GM12891 (cell line): ENCODE data around the gene CUTA.
"Not testable (repeated sequence)": the region's sequence is repeated elsewhere in the genome, so short reads cannot be mapped to it uniquely, and the experiment has no call there.

Source experiments
- DNase-seq: peaks from one replicate; pipeline ENCODE4 v3.0.0; 2011; ENCODE audit warnings: low spot score; ENCODE audit not compliant: insufficient read length
- FAIRE-seq: peaks from 2 replicates; lab custom pipeline; 2011; peaks lifted over from hg19 to GRCh38; lab: Jason Lieb, UNC
- PAX5 ChIP-seq: IDR thresholded peaks from 2 replicates; pipeline ENCODE4 v1.6.1; 2011; ENCODE audit warnings: low read length, moderate library complexity, mild to moderate bottlenecking; ENCODE audit not compliant: insufficient read depth, severe bottlenecking
- POLR2A ChIP-seq: IDR thresholded peaks from 2 replicates; pipeline ENCODE4 v1.6.1; 2011; ENCODE audit warnings: low read depth, low read length, control low read depth
- POLR2AphosphoS5 ChIP-seq: IDR thresholded peaks from 2 replicates; pipeline ENCODE4 v1.6.1; 2011; ENCODE audit warnings: low read depth, low read length, control low read depth
- POU2F2 ChIP-seq: IDR thresholded peaks from 2 replicates; pipeline ENCODE4 v1.6.1; 2011; ENCODE audit warnings: low read depth, mild to moderate bottlenecking, control low read depth, low read length, moderate library complexity
- SPI1 ChIP-seq: IDR thresholded peaks from 2 replicates; pipeline ENCODE4 v1.6.1; 2011; ENCODE audit warnings: low read depth, low read length, control low read depth
- TAF1 ChIP-seq: IDR thresholded peaks from 2 replicates; pipeline ENCODE4 v1.6.1; 2011; ENCODE audit warnings: low read depth, low read length, control low read depth

CUTA gene

DNA sequence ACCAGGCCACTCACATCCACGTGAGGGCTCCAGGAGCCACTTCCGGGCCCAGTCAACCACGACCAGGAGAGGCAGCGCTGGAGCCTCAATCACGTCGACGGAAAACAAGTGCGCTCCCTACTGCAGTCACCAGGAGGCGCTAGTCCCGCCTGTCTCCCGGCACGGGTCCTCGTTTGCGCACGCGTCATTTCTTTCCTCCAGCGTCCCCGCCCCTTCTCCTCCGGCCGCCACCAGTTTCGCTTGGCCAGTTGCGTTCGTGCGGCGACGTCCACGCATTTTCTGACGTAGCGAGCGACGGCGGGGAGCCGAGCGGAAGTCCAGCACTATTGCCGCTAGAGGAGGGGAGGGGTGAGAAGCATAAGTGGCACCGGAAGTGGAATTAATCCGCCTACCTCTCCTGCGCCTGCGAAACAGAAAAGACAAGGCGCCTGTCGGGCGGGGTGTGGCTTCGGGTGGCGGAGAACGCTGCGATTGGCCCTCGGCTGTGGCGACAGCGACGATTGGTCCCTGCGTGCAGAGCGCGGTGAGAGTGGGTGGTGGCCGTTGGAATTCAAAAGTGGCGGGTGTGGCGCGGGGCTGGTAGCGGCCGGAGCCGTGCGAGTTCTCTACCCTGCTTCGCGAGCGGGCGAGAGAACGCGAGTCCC lies 26.5 kb downstream of the CUTA start, which contains the start of gene KIFC1:
Gene KIFC1, plus strand, starts transcription at position 546 of the 644 bp plus-strand sequence. CDS start 163 bp downstream, outside the sequence.
- FAIRE-seq = peak; percentile 99
- peak; percentile 95 for DNase-seq
- TF ChIP-seq TAF1 (0 out of 2 replicates have a peak, but pooled peaks have one; percentile 19), POLR2A (no peak), POLR2AphosphoS5 (no peak; the same call in 1 of the 2 replicates), PAX5 (peak; percentile 86), SPI1 (peak; percentile 71), POU2F2 (peak; percentile 67)

DNA sequence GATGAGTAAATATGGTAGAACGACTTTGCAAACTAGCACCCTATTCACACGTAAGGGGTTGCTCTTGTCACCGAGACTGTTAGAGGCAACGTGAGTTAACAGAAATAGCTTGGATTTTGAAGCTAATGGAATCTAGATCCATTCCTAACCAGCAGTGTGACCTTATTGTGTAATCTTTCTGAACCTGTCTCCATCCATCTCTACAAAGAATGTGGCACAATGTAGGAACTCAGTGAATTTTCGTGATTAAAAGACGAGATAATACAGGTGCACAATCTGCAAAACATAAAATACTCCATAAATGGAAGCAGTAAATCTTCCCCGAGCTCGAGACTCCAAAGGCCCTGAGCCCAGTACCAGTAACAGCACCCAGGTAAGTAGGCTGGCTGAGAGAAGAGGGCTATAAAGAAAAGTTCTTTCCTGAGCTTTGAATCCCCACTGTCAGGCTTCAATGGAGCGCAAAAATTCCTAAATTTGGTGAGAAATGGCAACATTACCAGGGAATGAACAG lies 27.1 kb downstream of the CUTA start:
- DNase-seq = no peak
- FAIRE-seq = peak; percentile 13
- no peak for TF ChIP-seq TAF1

GRCh38 chr6:33390173-33390572 lies 27.7 kb downstream of the CUTA start:
- DNase-seq (no peak), FAIRE-seq (no peak)
- no peak for TF ChIP-seq TAF1
- TF ChIP-seq PAX5 = no peak
- no peak for TF ChIP-seq POLR2AphosphoS5
- no peak for TF ChIP-seq SPI1
- TF ChIP-seq POLR2A = no peak

DNA sequence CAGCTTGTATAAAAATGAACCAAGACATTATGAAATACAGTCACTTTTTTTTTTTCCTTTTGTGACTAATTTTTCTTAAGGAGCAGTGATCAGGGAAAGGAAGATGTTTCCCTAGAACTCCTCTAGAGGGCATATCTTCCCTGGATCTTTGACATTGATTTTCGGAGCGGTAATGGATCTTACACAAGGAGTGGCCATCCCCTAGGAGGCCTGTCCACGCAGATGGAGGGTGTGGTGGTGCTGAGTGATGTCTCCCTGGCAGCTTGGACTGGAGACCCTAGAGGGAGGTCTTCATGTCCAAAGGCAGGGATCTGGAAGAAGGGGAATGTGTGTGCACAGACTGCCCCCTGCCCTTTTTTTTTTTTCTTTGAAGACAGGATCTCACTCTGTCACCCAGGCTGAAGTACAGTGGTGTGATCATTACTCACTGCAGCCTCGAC lies 33.3 kb downstream of the CUTA start:
- FAIRE-seq (no peak), DNase-seq (no peak)
- TF ChIP-seq SPI1 (no peak), POLR2AphosphoS5 (no peak), POU2F2 (no peak), TAF1 (no peak), PAX5 (no peak)

- TF ChIP-seq TAF1 (no peak), POLR2AphosphoS5 (no peak), SPI1 (no peak), POU2F2 (no peak), POLR2A (no peak), PAX5 (no peak)
- no peak for FAIRE-seq
These were observed 34.3 kb downstream of the CUTA start for GRCh38 chr6:33383427-33384185.

GRCh38 chr6:33380272-33380981 lies 37.5 kb downstream of the CUTA start:
- no peak for FAIRE-seq
- TF ChIP-seq TAF1 (no peak), POLR2AphosphoS5 (no peak), POLR2A (no peak), POU2F2 (no peak), PAX5 (no peak), SPI1 (no peak)

More at GRCh38 chr6:33383427-33384185, 34.3 kb downstream of the CUTA start:
- DNase-seq = no peak

GRCh38 chr6:33379184-33379583 lies 38.7 kb downstream of the CUTA start:
- DNase-seq, FAIRE-seq: not testable (repeated sequence)

More at GRCh38 chr6:33380272-33380981, 37.5 kb downstream of the CUTA start:
- DNase-seq = no peak

DNA sequence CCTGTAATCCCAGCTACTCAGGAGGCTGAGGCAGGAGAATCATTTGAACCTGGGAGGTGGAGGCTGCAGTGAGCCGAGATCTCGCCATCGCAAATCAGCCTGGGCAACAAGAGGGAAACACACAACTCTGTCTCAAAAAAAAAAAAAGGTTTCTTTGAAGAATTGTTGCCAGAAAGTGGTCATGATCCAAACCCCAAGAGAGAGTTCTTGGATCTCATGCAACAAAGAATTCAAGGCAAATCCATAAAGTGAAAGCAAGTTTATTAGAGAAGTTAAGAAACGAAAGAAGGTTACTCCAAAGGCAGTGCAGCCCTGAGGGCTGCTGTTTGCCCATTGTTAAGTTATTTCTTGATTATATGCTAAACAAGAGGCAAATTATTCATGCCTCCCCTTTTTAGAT lies 40.7 kb downstream of the CUTA start:
- FAIRE-seq (no peak), DNase-seq (no peak)
- TF ChIP-seq POLR2AphosphoS5 = no peak
- no peak for TF ChIP-seq POLR2A
- no peak for TF ChIP-seq PAX5

GRCh38 chr6:33375143-33375671 lies 42.7 kb downstream of the CUTA start:
- TF ChIP-seq POU2F2 (no peak), POLR2AphosphoS5 (no peak), SPI1 (no peak), POLR2A (no peak), PAX5 (no peak), TAF1 (no peak)
- DNase-seq (no peak), FAIRE-seq (no peak)
